Measurements from ENCODE around the gene RTTN. TPM values are rescaled to one million over a fixed set of nuclear protein-coding genes. Genes with fewer than 3 reads are reported as not detected.

RTTN gene
- total and polyA plus RNA-seq, 9 of the 15 experiments (the other 6 are each of a cell fraction or from before 2014, with no cell fraction given), result 3.1 to 18.3 (median 10.6) TPM

- TF ChIP-seq ZNF518B (CRISPR knock-in tag; IDR thresholded peaks at IDR 0.05) (no peak), CEBPB (tag; IDR thresholded peaks at IDR 0.05) (no peak), SREBF2 (CRISPR knock-in tag; IDR thresholded peaks at IDR 0.05) (no peak), USF1 (CRISPR knock-in tag; IDR thresholded peaks at IDR 0.05) (no peak), ZNF24 (IDR thresholded peaks at IDR 0.05) (no peak), TEAD1 (CRISPR knock-in tag; IDR thresholded peaks at IDR 0.05) (no peak), SRSF3 (IDR thresholded peaks at IDR 0.05; ENCODE audit: insufficient read depth, low read length) (no peak), DACH1 (IDR thresholded peaks at IDR 0.05; ENCODE audit: partially characterized antibody) (no peak), NFXL1 (CRISPR knock-in tag; IDR thresholded peaks at IDR 0.05) (no peak), HIVEP1 (CRISPR knock-in tag; IDR thresholded peaks at IDR 0.05) (no peak), GTF2E2 (tag; IDR thresholded peaks at IDR 0.05) (no peak), MBD2 (IDR thresholded peaks at IDR 0.05; ENCODE audit: borderline replicate concordance, low read depth) (no peak), STAT5A (IDR thresholded peaks at IDR 0.05; ENCODE audit: borderline replicate concordance, low read length) (no peak)
- TF ChIP-seq, protein P1, sequence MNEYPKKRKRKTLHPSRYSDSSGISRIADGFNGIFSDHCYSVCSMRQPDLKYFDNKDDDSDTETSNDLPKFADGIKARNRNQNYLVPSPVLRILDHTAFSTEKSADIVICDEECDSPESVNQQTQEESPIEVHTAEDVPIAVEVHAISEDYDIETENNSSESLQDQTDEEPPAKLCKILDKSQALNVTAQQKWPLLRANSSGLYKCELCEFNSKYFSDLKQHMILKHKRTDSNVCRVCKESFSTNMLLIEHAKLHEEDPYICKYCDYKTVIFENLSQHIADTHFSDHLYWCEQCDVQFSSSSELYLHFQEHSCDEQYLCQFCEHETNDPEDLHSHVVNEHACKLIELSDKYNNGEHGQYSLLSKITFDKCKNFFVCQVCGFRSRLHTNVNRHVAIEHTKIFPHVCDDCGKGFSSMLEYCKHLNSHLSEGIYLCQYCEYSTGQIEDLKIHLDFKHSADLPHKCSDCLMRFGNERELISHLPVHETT (CRISPR knock-in tag; conservative IDR thresholded peaks at IDR 0.05 in 1 of 2, IDR thresholded peaks at IDR 0.05 in 1 of 2), result no peak
- TF ChIP-seq, protein P2, sequence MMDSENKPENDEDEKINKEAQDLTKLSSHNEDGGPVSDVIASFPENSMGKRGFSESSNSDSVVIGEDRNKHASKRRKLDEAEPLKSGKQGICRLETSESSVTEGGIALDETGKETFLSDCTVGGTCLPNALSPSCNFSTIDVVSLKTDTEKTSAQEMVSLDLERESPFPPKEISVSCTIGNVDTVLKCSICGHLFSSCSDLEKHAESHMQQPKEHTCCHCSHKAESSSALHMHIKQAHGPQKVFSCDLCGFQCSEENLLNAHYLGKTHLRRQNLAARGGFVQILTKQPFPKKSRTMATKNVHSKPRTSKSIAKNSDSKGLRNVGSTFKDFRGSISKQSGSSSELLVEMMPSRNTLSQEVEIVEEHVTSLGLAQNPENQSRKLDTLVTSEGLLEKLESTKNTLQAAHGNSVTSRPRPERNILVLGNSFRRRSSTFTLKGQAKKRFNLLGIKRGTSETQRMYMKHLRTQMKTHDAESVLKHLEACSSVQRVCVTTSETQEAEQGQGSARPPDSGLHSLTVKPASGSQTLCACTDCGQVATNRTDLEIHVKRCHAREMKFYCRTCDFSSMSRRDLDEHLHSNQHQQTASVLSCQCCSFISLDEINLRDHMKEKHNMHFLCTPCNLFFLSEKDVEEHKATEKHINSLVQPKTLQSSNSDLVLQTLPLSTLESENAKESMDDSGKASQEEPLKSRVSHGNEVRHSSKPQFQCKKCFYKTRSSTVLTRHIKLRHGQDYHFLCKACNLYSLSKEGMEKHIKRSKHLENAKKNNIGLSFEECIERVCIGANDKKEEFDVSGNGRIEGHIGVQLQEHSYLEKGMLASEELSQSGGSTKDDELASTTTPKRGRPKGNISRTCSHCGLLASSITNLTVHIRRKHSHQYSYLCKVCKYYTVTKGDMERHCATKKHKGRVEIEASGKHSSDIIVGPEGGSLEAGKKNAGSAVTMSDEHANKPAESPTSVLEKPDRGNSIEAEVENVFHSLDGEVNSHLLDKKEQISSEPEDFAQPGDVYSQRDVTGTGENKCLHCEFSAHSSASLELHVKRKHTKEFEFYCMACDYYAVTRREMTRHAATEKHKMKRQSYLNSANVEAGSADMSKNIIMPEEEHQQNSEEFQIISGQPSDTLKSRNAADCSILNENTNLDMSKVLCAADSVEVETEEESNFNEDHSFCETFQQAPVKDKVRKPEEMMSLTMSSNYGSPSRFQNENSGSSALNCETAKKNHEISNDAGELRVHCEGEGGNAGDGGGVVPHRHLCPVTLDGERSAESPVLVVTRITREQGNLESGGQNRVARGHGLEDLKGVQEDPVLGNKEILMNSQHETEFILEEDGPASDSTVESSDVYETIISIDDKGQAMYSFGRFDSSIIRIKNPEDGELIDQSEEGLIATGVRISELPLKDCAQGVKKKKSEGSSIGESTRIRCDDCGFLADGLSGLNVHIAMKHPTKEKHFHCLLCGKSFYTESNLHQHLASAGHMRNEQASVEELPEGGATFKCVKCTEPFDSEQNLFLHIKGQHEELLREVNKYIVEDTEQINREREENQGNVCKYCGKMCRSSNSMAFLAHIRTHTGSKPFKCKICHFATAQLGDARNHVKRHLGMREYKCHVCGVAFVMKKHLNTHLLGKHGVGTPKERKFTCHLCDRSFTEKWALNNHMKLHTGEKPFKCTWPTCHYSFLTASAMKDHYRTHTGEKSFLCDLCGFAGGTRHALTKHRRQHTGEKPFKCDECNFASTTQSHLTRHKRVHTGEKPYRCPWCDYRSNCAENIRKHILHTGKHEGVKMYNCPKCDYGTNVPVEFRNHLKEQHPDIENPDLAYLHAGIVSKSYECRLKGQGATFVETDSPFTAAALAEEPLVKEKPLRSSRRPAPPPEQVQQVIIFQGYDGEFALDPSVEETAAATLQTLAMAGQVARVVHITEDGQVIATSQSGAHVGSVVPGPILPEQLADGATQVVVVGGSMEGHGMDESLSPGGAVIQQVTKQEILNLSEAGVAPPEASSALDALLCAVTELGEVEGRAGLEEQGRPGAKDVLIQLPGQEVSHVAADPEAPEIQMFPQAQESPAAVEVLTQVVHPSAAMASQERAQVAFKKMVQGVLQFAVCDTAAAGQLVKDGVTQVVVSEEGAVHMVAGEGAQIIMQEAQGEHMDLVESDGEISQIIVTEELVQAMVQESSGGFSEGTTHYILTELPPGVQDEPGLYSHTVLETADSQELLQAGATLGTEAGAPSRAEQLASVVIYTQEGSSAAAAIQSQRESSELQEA (IDR thresholded peaks at IDR 0.05; ENCODE audit: low read depth), result no peak
Measured at GRCh38 chr18:69956057-69956456, 249.4 kb downstream of the RTTN start (continued).
